Ovary (tissue), 9 donors: ENCODE results near the gene HMGB3. TPM values are rescaled to one million over a fixed set of nuclear protein-coding genes. Genes with fewer than 3 reads are reported as not detected.

ENCODE experiments used
- DNase-seq, 5 donors: peaks; one replicate each; pipeline ENCODE4 v3.0.0-alpha.2; 2019 to 2020
- H3K27ac ChIP-seq, 2 donors: fragments of 200-600 bp; one replicate each; pipeline versions ENCODE4 v1.5.1 to v1.8.0; 2019 to 2022
- H3K27me3 ChIP-seq: fragments of 200-600 bp; one replicate; pipeline ENCODE4 v1.8.0; 2022
- H3K36me3 ChIP-seq: fragments of 200-600 bp; sonication (generic); one replicate; pipeline ENCODE4 v1.5.1; 2019
- H3K4me1 ChIP-seq: one replicate; pipeline ENCODE4 v1.8.1; 2013; ENCODE audit warnings: mild to moderate bottlenecking, moderate library complexity; ENCODE audit not compliant: insufficient read depth
- H3K4me3 ChIP-seq: fragments of 200-600 bp; sonication (generic); one replicate; pipeline ENCODE4 v1.5.1; 2017
- H3K9me3 ChIP-seq, 2 donors: fragments of 200-600 bp in 1 of 2; sonication (generic) in 1 of 2; one replicate each; pipeline versions ENCODE4 v1.5.1 to v1.8.1; 2013 to 2019; ENCODE audit warnings: mild to moderate bottlenecking in 1 of 2, moderate library complexity in 1 of 2
- CTCF ChIP-seq, 3 donors: fragments of 450-650 bp in 2 of 3; fragments of 200-600 bp in 1 of 3; IDR thresholded peaks; one replicate each; pipeline versions ENCODE4 v1.5.1 to v1.8.0; 2016 to 2022; ENCODE audit warnings: antibody characterized with exemption in 3 of 3, mild to moderate bottlenecking in 1 of 3
- EP300 ChIP-seq: sonication (generic); formaldehyde crosslinking; IDR thresholded peaks from one replicate; pipeline ENCODE4 v1.6.1; 2017; ENCODE audit warnings: antibody characterized with exemption
- POLR2A ChIP-seq: fragments of 450-650 bp; IDR thresholded peaks from one replicate; pipeline ENCODE4 v1.6.1; 2017; ENCODE audit warnings: antibody characterized with exemption, mild to moderate bottlenecking, moderate library complexity
- WGBS, 3 donors: extraction: QIAGEN DNeasy Blood & Tissue Kit in 1 of 3; methylation state at CpG; one replicate each; pipeline versions ENCODE4 v1.1.5 to v1.1.7; 2013 to 2017; 5-methylcytosine and 5-hydroxymethylcytosine counted together
- intact Hi-C, 4 donors: fragments of 100-400 bp; cut with DNase I; formaldehyde crosslinking; loops; one replicate each; pipeline versions ENCODE4 v1.11.0 to v1.15.1; 2022 to 2023
- polyA plus RNA-seq, 2 donors: library from polyadenylated mRNA; stranded (reverse); fragments of 200-250 nt in 1 of 2; fragments of 350-450 nt in 1 of 2; fragmentation: Illumina TruSeq in 1 of 2; extraction: RNeasy Lipid Tissue Mini Kit (QIAGEN cat#74804) in 1 of 2; gene quantifications; one replicate each; pipeline ENCODE4 v1.2.3, GENCODE V29; 2013 to 2014
- total RNA-seq, 7 donors: library from RNA; depleted of rRNA in 2 of 7; stranded (reverse); fragments of >200 nt in 2 of 7; fragmentation: NEBNext Ultra II Directional in 3 of 7; extraction: Animal tissue kit (Norgen Biotek cat#: 25700) in 3 of 7; gene quantifications; one replicate each; pipeline versions ENCODE4 v1.1.0 to v1.2.4, GENCODE V29; 2016 to 2023
- donor health status: DM: no; HTN: no; CAD: no; lungs with moderate emphysema.
- donor health status: DM: no; HTN: no; CAD: no.
- donor health status: Bipolar disorder and iron deficiency.
- donor health status: DM: yes; HTN: yes; CAD: no.
- donor health status: DM: no; HTN: no; CAD: no.
- donor health status: DM: yes; HTN: yes; CAD: no.

HMGB3 gene
- total and polyA plus RNA-seq, 9 donors, result 0.72 to 18.1 (median 6.6) TPM

- 76 to 83% (median 81%) methylated on average over 17 of the region's 17 CpGs for WGBS, 3 donors
These were observed 14.0 kb upstream of the HMGB3 start for GRCh38 chrX:150968862-150969720.

GRCh38 chrX:150972450-150972849 is 10.7 kb upstream of the HMGB3 start:
- 34 to 54% (median 44%) methylated on average over 2 of the region's 2 CpGs for WGBS, 3 donors
- intact Hi-C loops, result no loop called here

More at GRCh38 chrX:150968862-150969720, 14.0 kb upstream of the HMGB3 start:
- no peaks in the 10 kb centered on the region for H3K9me3 ChIP-seq
- no peak for TF ChIP-seq EP300
- TF ChIP-seq POLR2A, result no peak
- no peak for TF ChIP-seq CTCF (IDR thresholded peaks at IDR 0.05)
- H3K36me3 ChIP-seq, result no peaks in the 10 kb centered on the region
- intact Hi-C loops, result no loop called here
- H3K4me1 ChIP-seq, result no peaks in the 10 kb centered on the region
- H3K27ac ChIP-seq, result no peak overlapping the region
- no peak for DNase-seq
- H3K27me3 ChIP-seq, result no peaks in the 10 kb centered on the region
- no peak overlapping the region for H3K4me3 ChIP-seq

GRCh38 chrX:150975655-150976390 is 7.3 kb upstream of the HMGB3 start:
- DNase-seq, result no peak
- WGBS, 3 donors, result 48 to 61% (median 52%) methylated on average over 33 of the region's 33 CpGs
- intact Hi-C loops, result no loop called here
- Histone ChIP-seq H3K4me1 (no peaks in the 10 kb centered on the region), H3K27me3 (no peaks in the 10 kb centered on the region), H3K27ac (no peak overlapping the region), H3K4me3 (no peak overlapping the region), H3K9me3 (no peaks in the 10 kb centered on the region), H3K36me3 (no peaks in the 10 kb centered on the region)
- TF ChIP-seq POLR2A, result no peak
- TF ChIP-seq CTCF (IDR thresholded peaks at IDR 0.05), result no peak
- no peak for TF ChIP-seq EP300

More at GRCh38 chrX:150972450-150972849, 10.7 kb upstream of the HMGB3 start:
- no peak for DNase-seq
- Histone ChIP-seq H3K9me3 (no peaks in the 10 kb centered on the region), H3K27me3 (no peaks in the 10 kb centered on the region), H3K4me1 (no peaks in the 10 kb centered on the region), H3K27ac (no peak overlapping the region), H3K36me3 (no peaks in the 10 kb centered on the region), H3K4me3 (no peak overlapping the region)
- no peak for TF ChIP-seq CTCF (IDR thresholded peaks at IDR 0.05)
- no peak for TF ChIP-seq POLR2A
- no peak for TF ChIP-seq EP300

GRCh38 chrX:150977411-150978162 is 5.5 kb upstream of the HMGB3 start:
- Histone ChIP-seq H3K4me3 (no peak overlapping the region), H3K27me3 (no peaks in the 10 kb centered on the region), H3K27ac (no peak overlapping the region), H3K9me3 (no peaks in the 10 kb centered on the region), H3K36me3 (no peaks in the 10 kb centered on the region), H3K4me1 (no peaks in the 10 kb centered on the region)
- intact Hi-C loops, result no loop called here
- 81 to 86% (median 84%) methylated on average over 25 of the region's 25 CpGs for WGBS, 3 donors
- TF ChIP-seq EP300, result no peak
- no peak for DNase-seq
